K562 (cell line): ENCODE data around the gene MTA1. TPM values are rescaled to one million over a fixed set of nuclear protein-coding genes. Genes with fewer than 3 reads are reported as not detected.

Experiments
- ATAC-seq: fragments of 200-7000 bp; cut with Tn5 transposase; 3 replicates; pipeline ENCODE4 v1.9.1; 2020; ENCODE audit warnings: moderate library complexity
- BruUV-seq: library from RNA; stranded (reverse); fragments of 400-500 nt; replicated peaks from 2 replicates; lab custom pipeline; 2021; lab: Mats Ljungman, UMichigan
- CTCF ChIA-PET: fragments of 300-600 bp; formaldehyde crosslinking; extraction: SDS; loops from one replicate; lab custom pipeline; 2021; ENCODE audit warnings: low intra/inter-chr PET ratio; lab: Yijun Ruan, JAX
- POLR2A ChIA-PET: fragments of 300-600, 350-650 bp; sonication (Branson Sonifier 250); formaldehyde crosslinking; extraction: SDS; loops from one replicate; lab custom pipeline; 2021; ENCODE audit warnings: antibody characterized with exemption, inconsistent platforms; lab: Yijun Ruan, JAX
- DNase-seq, 4 experiments: peaks; one replicate each; pipeline versions ENCODE4 v3.0.0 to v3.0.0-alpha.2; 2011 to 2018; ENCODE audit warnings: low spot score in 3 of 4, mixed read lengths in 3 of 4; ENCODE audit errors: extremely low read depth in 1 of 4
- FAIRE-seq: peaks from 2 replicates; lab custom pipeline; 2011; peaks lifted over from hg19 to GRCh38; lab: Jason Lieb, UNC
- H2AFZ ChIP-seq: 2 replicates; pipeline ENCODE4 v1.6.0; 2011; ENCODE audit warnings: low read depth, low read length, control low read depth, inconsistent platforms
- H3K27ac ChIP-seq: fragments of 200-600 bp; 3 replicates; pipeline ENCODE4 v1.8.0; 2011; ENCODE audit warnings: low read depth, mild to moderate bottlenecking, control low read depth, inconsistent platforms, low read length, moderate library complexity, mixed read lengths; ENCODE audit errors: extremely low read depth
- H3K27me3 ChIP-seq, 2 experiments: fragments of 300-600 bp in 1 of 2; 2 replicates in 1 of 2; 3 replicates in 1 of 2; pipeline versions ENCODE4 v1.6.0 to v1.8.0; 2011; ENCODE audit warnings: inconsistent platforms in 2 of 2, low read length in 2 of 2, mild to moderate bottlenecking in 1 of 2, mixed read lengths in 1 of 2, moderate library complexity in 1 of 2; ENCODE audit not compliant: control insufficient read depth in 2 of 2, insufficient read depth in 2 of 2
- H3K36me3 ChIP-seq: fragments of 300-600 bp; 3 replicates; pipeline ENCODE4 v1.8.0; 2011; ENCODE audit warnings: mild to moderate bottlenecking, low read length, inconsistent platforms; ENCODE audit not compliant: control insufficient read depth, insufficient read depth
- H3K4me1 ChIP-seq, 2 experiments: fragments of 200-600 bp in 1 of 2; replicated peaks in 1 of 2; 2 replicates in 1 of 2; 3 replicates in 1 of 2; pipeline versions ENCODE4 v1.5.1 to v1.8.0; 2011; ENCODE audit warnings: inconsistent platforms in 2 of 2, low read length in 2 of 2, mild to moderate bottlenecking in 1 of 2, mixed read lengths in 1 of 2, moderate library complexity in 1 of 2; ENCODE audit not compliant: control insufficient read depth in 2 of 2, insufficient read depth in 2 of 2
- H3K4me2 ChIP-seq: 2 replicates; pipeline ENCODE4 v1.6.1; 2011; ENCODE audit warnings: low read length, control low read depth, inconsistent platforms, mixed read lengths; ENCODE audit not compliant: insufficient read depth
- H3K4me3 ChIP-seq: fragments of 200-600 bp; sonication (generic), shearing (Covaris generic); 2 replicates; pipeline ENCODE4 v1.5.1; 2016; ENCODE audit warnings: control low read depth, inconsistent platforms
- H3K79me2 ChIP-seq: fragments of 200-600 bp; 3 replicates; pipeline ENCODE4 v1.8.0; 2011; ENCODE audit warnings: low read length, inconsistent platforms; ENCODE audit not compliant: control insufficient read depth, insufficient read depth
- H3K9ac ChIP-seq, 2 experiments: 2 replicates each; pipeline versions ENCODE4 v1.6.0 to v1.6.1; 2011; ENCODE audit warnings: low read depth in 2 of 2, low read length in 2 of 2, control low read depth in 1 of 2, inconsistent platforms in 1 of 2, mild to moderate bottlenecking in 1 of 2, mixed read lengths in 1 of 2; ENCODE audit not compliant: insufficient read depth in 1 of 2
- H3K9me1 ChIP-seq: one replicate; pipeline ENCODE4 v1.6.0; 2011; ENCODE audit warnings: inconsistent platforms, mild to moderate bottlenecking, low read length, moderate library complexity; ENCODE audit not compliant: control insufficient read depth, insufficient read depth
- H3K9me3 ChIP-seq: replicated peaks from 2 replicates; pipeline ENCODE4 v1.5.1; 2011; ENCODE audit warnings: low read depth, low read length, inconsistent platforms; ENCODE audit not compliant: control insufficient read depth, insufficient read depth
- H4K20me1 ChIP-seq: replicated peaks from 2 replicates; pipeline ENCODE4 v1.6.1; 2011; ENCODE audit warnings: low read length, inconsistent platforms, mixed read lengths; ENCODE audit not compliant: control insufficient read depth, insufficient read depth
- ARNT ChIP-seq, 2 experiments: fragments of 450-650 bp; IDR thresholded peaks; 2 replicates each; pipeline ENCODE4 v1.6.1; 2016; ENCODE audit warnings: mild to moderate bottlenecking in 1 of 2
- BHLHE40 ChIP-seq: IDR thresholded peaks from 2 replicates; pipeline ENCODE4 v1.6.1; 2011; ENCODE audit warnings: low read length, improper control_type of control experiment
- FIP1L1 ChIP-seq: fragments of 200-400 bp; formaldehyde crosslinking; IDR thresholded peaks from 2 replicates; pipeline ENCODE4 v1.6.1; 2018; ENCODE audit warnings: mild to moderate bottlenecking, low read depth, low read length; ENCODE audit not compliant: poor library complexity, severe bottlenecking
- KDM5B ChIP-seq: fragments of 200-600 bp; sonication (generic); IDR thresholded peaks from 2 replicates; pipeline ENCODE4 v1.6.1; 2012; ENCODE audit warnings: low read depth, mild to moderate bottlenecking, moderate library complexity, low read length, control low read depth, inconsistent platforms; ENCODE audit not compliant: insufficient replicate concordance
- MCM5 ChIP-seq: fragments of 450-650 bp; IDR thresholded peaks from 2 replicates; pipeline ENCODE4 v1.6.1; 2016; ENCODE audit warnings: low read depth
- PTRF ChIP-seq: fragments of 450-650 bp; IDR thresholded peaks from 2 replicates; pipeline ENCODE4 v1.6.1; 2016; ENCODE audit warnings: mild to moderate bottlenecking, missing genetic modification characterization, missing compliant biosample characterization
- SRSF7 ChIP-seq: fragments of 200-400 bp; formaldehyde crosslinking; optimal IDR thresholded peaks from 2 replicates; pipeline ENCODE3; 2017; ENCODE audit warnings: mild to moderate bottlenecking, low read depth, low read length
- USF2 ChIP-seq: sonication (generic); formaldehyde crosslinking; IDR thresholded peaks from 2 replicates; pipeline ENCODE4 v1.5.0; 2020; ENCODE audit warnings: missing genetic modification reagents
- WGBS: fragments of 100-300 bp; shearing (Covaris generic); methylation state at CpG from one replicate; pipeline ENCODE4 v1.1.6; 2016; ENCODE audit warnings: low coverage, mixed read lengths; ENCODE audit not compliant: insufficient coverage; ENCODE audit errors: missing lambda C conversion rate; 5-methylcytosine and 5-hydroxymethylcytosine counted together
- in situ Hi-C: fragments of 300-500 bp; cut with MboI; formaldehyde crosslinking; loops from 4 replicates; pipeline ENCODE4 v1.15.0; 2018; ENCODE audit warnings: inconsistent platforms, mixed read lengths
- intact Hi-C: fragments of 100-400 bp; cut with micrococcal nuclease; formaldehyde crosslinking; loops from 2 replicates; pipeline ENCODE4 v1.14.2; 2022
- polyA plus RNA-seq, 8 experiments: library from polyadenylated mRNA; depleted of rRNA in 4 of 8; stranded (reverse) in 5 of 8; unstranded in 3 of 8; fragments of >200 nt; fragmentation: Nextera tagmentation in 2 of 8; fragmentation: Illumina TruSeq in 1 of 8; extraction: Ambion mirVana in 2 of 8; extraction: Trizol in 1 of 8; gene quantifications; 2 replicates each; pipeline versions ENCODE4 v1.2.1 to v1.2.3, GENCODE V29; 2011 to 2014; ENCODE audit warnings: inconsistent platforms in 1 of 8, missing spikeins in 1 of 8
- total RNA-seq, 7 experiments: library from RNA; depleted of rRNA in 6 of 7; stranded (reverse); fragments of >200 nt in 6 of 7; fragmentation: Illumina TruSeq in 2 of 7; extraction: Trizol in 2 of 7; gene quantifications; 2 replicates each; pipeline versions ENCODE4 v1.2.1 to v1.2.3, GENCODE V29; 2011 to 2021; ENCODE audit warnings: low replicate concordance in 1 of 7
- TF ChIP-seq, protein P1 (sequence below): sonication (generic); formaldehyde crosslinking; IDR thresholded peaks from 2 replicates; pipeline ENCODE4 v1.9.0; 2022; ENCODE audit warnings: mild to moderate bottlenecking, missing genetic modification reagents

Gene MTA1
- total and polyA plus RNA-seq, 9 of the 15 experiments (the other 6 are each of a cell fraction or from before 2014, with no cell fraction given), result 0.13 to 118 (median 32.3) TPM

DNA sequence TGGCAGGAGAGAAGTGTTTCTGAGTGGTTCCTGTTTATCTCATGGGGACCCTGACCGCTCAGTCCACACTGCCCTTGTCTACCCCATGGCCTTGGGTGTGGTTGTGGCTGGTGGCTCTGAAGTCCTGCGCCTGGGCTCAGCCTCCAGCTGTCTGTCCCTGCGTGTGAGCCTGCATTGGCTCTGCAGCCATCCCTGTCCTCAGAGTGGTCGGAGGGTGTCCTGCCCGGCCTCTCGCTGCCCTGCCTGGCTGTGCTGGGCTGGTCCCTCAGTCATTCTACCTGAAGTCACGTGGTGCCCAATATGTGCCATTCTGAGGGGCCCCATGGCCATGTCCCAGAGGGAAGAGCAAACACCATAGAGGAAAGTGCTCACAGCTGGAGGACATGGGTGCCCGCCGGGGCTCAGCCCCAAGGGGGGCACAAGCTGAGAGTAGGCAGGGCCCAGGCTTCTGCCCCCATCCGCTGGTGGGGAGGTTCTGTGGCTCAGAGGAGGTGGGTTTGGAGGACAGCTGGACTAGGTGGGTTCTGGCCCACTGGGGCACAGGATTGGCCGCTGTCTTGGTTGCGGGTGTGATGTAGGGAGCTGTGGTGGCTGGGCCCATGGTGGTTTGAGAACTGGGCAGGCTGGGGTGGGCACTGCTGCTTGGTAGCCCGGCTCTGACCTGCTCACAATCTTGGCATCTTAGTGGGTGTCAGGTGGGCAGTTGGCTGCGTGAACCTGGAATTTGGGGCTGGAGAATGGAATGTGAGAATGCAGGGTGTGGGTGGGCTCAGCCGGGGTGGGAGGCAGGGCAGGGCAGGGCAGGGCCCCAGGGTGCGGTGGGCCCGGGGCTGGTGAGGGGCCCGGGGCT lies 83.0 kb downstream of the MTA1 start:
- TF ChIP-seq BHLHE40, result no peak
- TF ChIP-seq ARNT (IDR thresholded peaks at IDR 0.05), result no peak
- peak; percentile 9; the same call in 1 of the 2 replicates for TF ChIP-seq USF2 (CRISPR knock-in tag)
- TF ChIP-seq, protein P1, sequence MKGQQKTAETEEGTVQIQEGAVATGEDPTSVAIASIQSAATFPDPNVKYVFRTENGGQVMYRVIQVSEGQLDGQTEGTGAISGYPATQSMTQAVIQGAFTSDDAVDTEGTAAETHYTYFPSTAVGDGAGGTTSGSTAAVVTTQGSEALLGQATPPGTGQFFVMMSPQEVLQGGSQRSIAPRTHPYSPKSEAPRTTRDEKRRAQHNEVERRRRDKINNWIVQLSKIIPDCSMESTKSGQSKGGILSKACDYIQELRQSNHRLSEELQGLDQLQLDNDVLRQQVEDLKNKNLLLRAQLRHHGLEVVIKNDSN, result peak; percentile 38
- TF ChIP-seq KDM5B, result no peak
- no peak for TF ChIP-seq FIP1L1
- TF ChIP-seq MCM5, result no peak
- TF ChIP-seq PTRF (tag), result no peak
- no peak for TF ChIP-seq SRSF7
- Histone ChIP-seq H3K4me2 (no peak overlapping the region), H3K36me3 (no peaks in the 10 kb centered on the region), H2AFZ (no peak overlapping the region), H3K27ac (no peak overlapping the region), H3K4me3 (no peak overlapping the region), H3K4me1 (peaks cover 0 to 32% of the 10 kb centered on the region in 2 experiments; a peak in 2 of 5 replicates), H4K20me1 (no peaks in the 10 kb centered on the region), H3K9ac (peak overlapping the region in 1 of 2 experiments; percentile 52; a peak in 1 of 4 replicates), H3K79me2 (no peaks in the 10 kb centered on the region), H3K9me3 (no peaks in the 10 kb centered on the region), H3K9me1 (no peaks in the 10 kb centered on the region), H3K27me3 (peaks cover 5 to 19% of the 10 kb centered on the region in 2 experiments; a peak in 3 of 5 replicates)
- BruUV-seq, result no TSS peak
- ATAC-seq (no peak), DNase-seq (no peak), FAIRE-seq (no peak)
- CTCF ChIA-PET, result no interaction called here
- in situ Hi-C loops, result no loop called here
- POLR2A ChIA-PET, result interaction anchor here (0.7 to 3.1 kb wide), 2 partner anchors 10 to 430 kb away, joined by 3 to 15 read pairs; no protein-coding TSS in a partner anchor
- intact Hi-C loops, result no loop called here
- WGBS, result 23% methylated on average over 7 of the region's 18 CpGs
